NCI-H2107 treated with DMSO at 0.1 percent for 48 hours (cell line): Measurements from ENCODE around the gene SKAP1.

Experiments
- DNase-seq: peaks from one replicate; lab custom pipeline; 2025; ENCODE audit not compliant: unreplicated experiment; lab: John Stamatoyannopoulos, UW

The SKAP1 gene

GRCh38 chr17:48333034-48333530, 96.9 kb downstream of the SKAP1 start:
- no peak for DNase-seq

- no peak for DNase-seq
These were observed 99.1 kb downstream of the SKAP1 start for GRCh38 chr17:48330887-48331286.

GRCh38 chr17:48330421-48330820, 99.6 kb downstream of the SKAP1 start:
- no peak for DNase-seq

GRCh38 chr17:48328457-48328856, 101.6 kb downstream of the SKAP1 start:
- no peak for DNase-seq

- no peak for DNase-seq
These were observed 103.7 kb downstream of the SKAP1 start for GRCh38 chr17:48326310-48326709.

- DNase-seq, result no peak
These were observed 108.0 kb downstream of the SKAP1 start for GRCh38 chr17:48322060-48322459.

GRCh38 chr17:48317732-48318131, 112.3 kb downstream of the SKAP1 start:
- DNase-seq, result no peak

GRCh38 chr17:48314716-48315115, 115.3 kb downstream of the SKAP1 start:
- no peak for DNase-seq

- DNase-seq, result no peak
These were observed 116.8 kb downstream of the SKAP1 start for GRCh38 chr17:48313096-48313755.

GRCh38 chr17:48311324-48311723, 118.7 kb downstream of the SKAP1 start:
- DNase-seq, result no peak

GRCh38 chr17:48310748-48311213, 119.2 kb downstream of the SKAP1 start:
- peak; percentile 95 for DNase-seq

- DNase-seq, result no peak
These were observed 121.4 kb downstream of the SKAP1 start for GRCh38 chr17:48308581-48308980.

- peak; percentile 57 for DNase-seq
These were observed 122.1 kb downstream of the SKAP1 start for GRCh38 chr17:48307814-48308411.

- DNase-seq, result no peak
These were observed 122.8 kb downstream of the SKAP1 start for GRCh38 chr17:48307255-48307654.

- no peak for DNase-seq
These were observed 129.0 kb downstream of the SKAP1 start for GRCh38 chr17:48301002-48301401.

GRCh38 chr17:48299760-48300159, 130.3 kb downstream of the SKAP1 start:
- DNase-seq, result no peak

- DNase-seq, result no peak
These were observed 132.2 kb downstream of the SKAP1 start for GRCh38 chr17:48297825-48298224.

GRCh38 chr17:48296453-48296852, 133.6 kb downstream of the SKAP1 start:
- DNase-seq, result no peak

GRCh38 chr17:48295362-48296288, 134.4 kb downstream of the SKAP1 start:
- no peak for DNase-seq

- no peak for DNase-seq
These were observed 135.1 kb downstream of the SKAP1 start for GRCh38 chr17:48294806-48295361.
